ENCODE data around the gene OSBPL5.

GRCh38 chr11:3052109-3052479, 113.0 kb downstream of the OSBPL5 start:
- TF ChIP-seq CTCF (conservative IDR thresholded peaks at IDR 0.05; ENCODE audit: low read depth, low read length) (no peak), EZH2 (IDR thresholded peaks at IDR 0.05; ENCODE audit: borderline replicate concordance, low read depth, low read length, poor library complexity, severe bottlenecking) (no peak)
